ENCODE data around the gene UTP18.
"Not testable (repeated sequence)": the region's sequence is repeated elsewhere in the genome, so short reads cannot be mapped to it uniquely, and the experiment has no call there.

Gene UTP18

GRCh38 chr17:51263006-51263405 lies 2.7 kb downstream of the UTP18 start:
- no peak for TF ChIP-seq CTCF (IDR thresholded peaks at IDR 0.05; ENCODE audit: insufficient read depth, low read length, missing control alignments)
- ChIA-PET POLR2A (no interaction called here), CTCF (interaction anchor here (1.6 kb wide), 1 partner anchor 10 kb away, joined by 3 read pairs; no protein-coding TSS in a partner anchor)
- no peak overlapping the region for H3K4me3 ChIP-seq (ENCODE audit: low read depth, low read length)
- peak; percentile 37 for DNase-seq (ENCODE audit: low read depth, low spot score)

- POLR2A ChIA-PET, CTCF ChIA-PET: not testable (repeated sequence)
Observed at GRCh38 chr17:51264466-51264865, 4.1 kb downstream of the UTP18 start.

GRCh38 chr17:51269991-51270390 lies 9.6 kb downstream of the UTP18 start:
- no peak for DNase-seq (ENCODE audit: low read depth, low spot score)
- POLR2A ChIA-PET: no interaction called here
- CTCF ChIA-PET: no interaction called here
- H3K4me3 ChIP-seq (ENCODE audit: low read depth, low read length): no peak overlapping the region
- TF ChIP-seq CTCF (IDR thresholded peaks at IDR 0.05; ENCODE audit: insufficient read depth, low read length, missing control alignments): no peak

More at GRCh38 chr17:51264466-51264865, 4.1 kb downstream of the UTP18 start:
- DNase-seq (ENCODE audit: low read depth, low spot score); H3K4me3 ChIP-seq (ENCODE audit: low read depth, low read length): not testable (repeated sequence)

- H3K4me3 ChIP-seq (ENCODE audit: low read depth, low read length): no peak overlapping the region
- no peak for DNase-seq (ENCODE audit: low read depth, low spot score)
- ChIA-PET POLR2A (no interaction called here), CTCF (no interaction called here)
- TF ChIP-seq CTCF (IDR thresholded peaks at IDR 0.05; ENCODE audit: insufficient read depth, low read length, missing control alignments): no peak
Observed at GRCh38 chr17:51270636-51271035, 10.3 kb downstream of the UTP18 start.

GRCh38 chr17:51272812-51273211 lies 12.5 kb downstream of the UTP18 start:
- no peak for DNase-seq (ENCODE audit: low read depth, low spot score)
- ChIA-PET POLR2A (no interaction called here), CTCF (interaction anchor here (0.9 to 1.0 kb wide), 2 partner anchors 10 to 26 kb away, joined by 3 to 4 read pairs; no protein-coding TSS in a partner anchor)
- H3K4me3 ChIP-seq (ENCODE audit: low read depth, low read length): no peak overlapping the region
- no peak for TF ChIP-seq CTCF (IDR thresholded peaks at IDR 0.05; ENCODE audit: insufficient read depth, low read length, missing control alignments)

- H3K4me3 ChIP-seq (ENCODE audit: low read depth, low read length): no peak overlapping the region
- ChIA-PET POLR2A (no interaction called here), CTCF (interaction anchor here (1.2 kb wide), 1 partner anchor 11 kb away, joined by 4 read pairs; no protein-coding TSS in a partner anchor)
- DNase-seq (ENCODE audit: low read depth, low spot score): peak; percentile 70
- TF ChIP-seq CTCF (IDR thresholded peaks at IDR 0.05; ENCODE audit: insufficient read depth, low read length, missing control alignments): no peak
Observed at GRCh38 chr17:51275381-51275780, 15.0 kb downstream of the UTP18 start.

GRCh38 chr17:51279183-51279582 lies 18.8 kb downstream of the UTP18 start:
- no peak for DNase-seq (ENCODE audit: low read depth, low spot score)
- ChIA-PET POLR2A (no interaction called here), CTCF (interaction anchor here (1.0 kb wide), 1 partner anchor 17 kb away, joined by 3 read pairs; no protein-coding TSS in a partner anchor)
- H3K4me3 ChIP-seq (ENCODE audit: low read depth, low read length): no peak overlapping the region
- no peak for TF ChIP-seq CTCF (IDR thresholded peaks at IDR 0.05; ENCODE audit: insufficient read depth, low read length, missing control alignments)

Data from AG04449 (cell line).